ENCODE results near the gene PHLDA2. TPM values are rescaled to one million over a fixed set of nuclear protein-coding genes. Genes with fewer than 3 reads are reported as not detected.

Gene PHLDA2
- total RNA-seq, 1 experiment from 2014 or later, result 13.1 TPM

DNA sequence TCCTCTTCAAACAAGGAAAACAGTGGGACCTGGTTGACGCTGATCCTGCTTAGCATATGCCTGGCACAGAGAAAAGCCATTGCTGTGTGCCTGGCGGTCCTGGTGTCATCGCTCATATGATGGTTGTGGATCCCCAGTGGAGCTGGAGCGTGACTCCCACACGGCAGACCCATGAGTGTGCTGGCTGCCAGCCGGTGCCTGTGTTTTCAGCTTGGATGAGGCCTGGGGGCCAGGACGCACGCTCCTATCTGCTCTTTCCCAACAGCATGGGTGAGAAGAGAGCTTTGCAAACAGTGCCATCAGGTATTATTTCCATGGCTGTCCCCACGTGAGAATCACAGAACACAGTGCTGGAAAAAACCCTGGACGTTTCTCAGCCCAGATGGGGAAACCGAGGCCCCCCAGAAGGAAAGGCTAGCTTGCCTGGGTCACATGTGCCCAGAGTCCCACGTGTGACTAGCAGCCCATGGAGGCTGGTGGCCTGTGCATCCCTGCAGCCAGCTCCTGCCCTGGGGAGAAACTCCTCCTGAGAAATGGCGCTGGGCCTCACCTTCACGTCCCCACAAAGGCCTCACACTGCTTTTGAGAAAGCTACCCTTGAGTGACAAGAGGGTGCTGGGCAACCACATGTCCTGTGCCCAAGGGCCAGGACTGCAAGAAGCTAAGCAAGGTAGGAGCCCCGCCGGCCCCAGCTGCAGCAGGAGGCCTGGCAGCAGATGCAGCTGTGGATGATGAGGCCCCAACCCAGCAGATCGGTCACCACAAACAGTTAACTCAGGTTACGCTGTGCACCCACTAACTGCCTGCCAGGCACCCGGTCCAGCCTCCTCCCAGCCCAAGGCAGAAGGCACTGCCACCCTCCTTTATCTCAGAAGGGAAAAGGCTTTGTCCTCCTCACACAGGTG lies 47.9 kb downstream of the PHLDA2 start:
- no peak for DNase-seq (ENCODE audit: low read depth, low spot score)
- in situ Hi-C loops (cut with HindIII; ENCODE audit: low pct_unique_long_range_greater_than_20kb, low sequenced_read_pairs), result no loop called here

DNA sequence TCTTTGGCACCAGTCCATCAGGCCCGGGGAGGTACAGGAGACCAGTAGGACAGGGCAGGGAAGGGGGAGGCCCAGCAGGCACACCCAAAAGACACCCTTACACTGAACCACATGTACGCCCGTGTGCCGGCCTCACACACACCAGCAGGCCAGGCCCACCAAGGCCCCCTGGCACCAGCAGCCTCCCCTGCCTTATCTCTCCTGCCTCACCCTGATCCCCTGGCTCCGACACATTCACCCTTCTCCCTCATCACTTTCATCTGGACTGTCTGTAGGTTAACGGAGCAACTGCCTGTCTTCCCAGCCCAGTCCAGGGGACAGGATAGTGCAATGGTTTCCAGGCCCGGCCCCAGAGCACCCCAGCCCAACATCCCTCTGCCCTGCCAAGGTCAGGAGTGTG lies 48.6 kb downstream of the PHLDA2 start:
- in situ Hi-C loops (cut with HindIII; ENCODE audit: low pct_unique_long_range_greater_than_20kb, low sequenced_read_pairs), result no loop called here
- no peak for DNase-seq (ENCODE audit: low read depth, low spot score)

DNA sequence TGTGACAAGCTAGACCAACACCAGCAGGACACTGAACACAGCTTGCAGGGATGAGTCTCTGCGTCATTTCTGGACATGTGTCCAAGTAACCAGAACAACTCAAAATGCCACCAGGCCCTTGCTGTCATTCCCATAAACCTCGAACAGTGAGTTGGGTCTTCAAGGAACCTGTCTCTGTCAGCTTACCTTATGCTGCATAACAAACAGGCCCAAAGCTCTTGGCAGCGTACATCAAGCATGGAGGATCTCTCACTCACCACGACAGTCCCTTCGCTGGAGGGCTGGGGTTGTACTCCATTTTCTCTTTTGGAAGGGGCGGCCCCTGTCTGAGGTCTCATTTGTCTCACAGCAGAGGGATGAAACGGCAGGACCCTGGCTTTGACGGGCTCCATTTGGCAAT lies 50.4 kb downstream of the PHLDA2 start:
- in situ Hi-C loops (cut with HindIII; ENCODE audit: low pct_unique_long_range_greater_than_20kb, low sequenced_read_pairs), result no loop called here
- DNase-seq (ENCODE audit: low read depth, low spot score), result no peak

Small RNAs within 50 kb of the gene (small RNA-seq; reads per million reads assigned to genes)
- gene SNORA54, result 1.9 to 6.1 reads per million in 2 experiments

Other genes with a start within 250 kb of the PHLDA2 start
- 0.48 and 0.56 TPM in 2 replicates for gene KCNQ1OT1, start 229.4 kb downstream of the PHLDA2 start, total RNA-seq (2014; rRNA removed; shearing (Covaris generic))
- gene CDKN1C, start 43.6 kb downstream of the PHLDA2 start, total RNA-seq (2014; rRNA removed; shearing (Covaris generic)), result 14.7 and 18.7 TPM in 2 replicates
- 203 and 212 TPM in 2 replicates for gene NAP1L4, start 62.9 kb upstream of the PHLDA2 start, total RNA-seq (2014; rRNA removed; shearing (Covaris generic))
- 103 and 109 TPM in 2 replicates for gene CARS1, start 128.0 kb upstream of the PHLDA2 start, total RNA-seq (2014; rRNA removed; shearing (Covaris generic))
- gene OSBPL5, start 235.9 kb upstream of the PHLDA2 start, total RNA-seq (2014; rRNA removed; shearing (Covaris generic)), result 11.7 and 15.2 TPM in 2 replicates

Measured in SK-MEL-5 (cell line).